Mesodermal cell (in vitro differentiated cells): ENCODE results near the gene RCBTB2.

Experiments
- H3K27ac ChIP-seq: 2 replicates; pipeline ENCODE4 v1.7.0; 2013; ENCODE audit warnings: mild to moderate bottlenecking, low read depth, low read length, moderate library complexity; ENCODE audit not compliant: severe bottlenecking
- H3K36me3 ChIP-seq: 2 replicates; pipeline ENCODE4 v1.7.1; 2013; ENCODE audit warnings: mild to moderate bottlenecking, low read length, moderate library complexity; ENCODE audit not compliant: control insufficient read depth, insufficient read depth
- H3K4me1 ChIP-seq: one replicate; pipeline ENCODE4 v1.7.1; 2013; ENCODE audit warnings: mild to moderate bottlenecking, low read length; ENCODE audit not compliant: insufficient read depth, control insufficient read depth, poor library complexity, severe bottlenecking
- H3K4me3 ChIP-seq: 2 replicates; pipeline ENCODE4 v1.7.0; 2013; ENCODE audit warnings: low read length, control low read depth, mild to moderate bottlenecking; ENCODE audit not compliant: insufficient read depth, poor library complexity, severe bottlenecking; ENCODE audit errors: extremely low read depth
- H3K9me3 ChIP-seq: 2 replicates; pipeline ENCODE4 v1.7.1; 2013; ENCODE audit warnings: mild to moderate bottlenecking, low read length, moderate library complexity; ENCODE audit not compliant: control insufficient read depth
- WGBS, 2 experiments: methylation state at CpG; one replicate each; pipeline ENCODE4 v1.1.5; 2013; ENCODE audit warnings: missing lambda C conversion rate in 2 of 2; ENCODE audit not compliant: insufficient coverage in 2 of 2; 5-methylcytosine and 5-hydroxymethylcytosine counted together

RCBTB2 gene

GRCh38 chr13:48562296-48563066, 29.6 kb upstream of the RCBTB2 start:
- Histone ChIP-seq H3K9me3 (no peaks in the 10 kb centered on the region), H3K27ac (no peak overlapping the region), H3K36me3 (no peaks in the 10 kb centered on the region), H3K4me3 (no peak overlapping the region), H3K4me1 (no peaks in the 10 kb centered on the region)
- 100% methylated on average over 1 of the region's 4 CpGs; no CpG with 5 or more reads in 1 of the 2 experiments for WGBS, 2 experiments

DNA sequence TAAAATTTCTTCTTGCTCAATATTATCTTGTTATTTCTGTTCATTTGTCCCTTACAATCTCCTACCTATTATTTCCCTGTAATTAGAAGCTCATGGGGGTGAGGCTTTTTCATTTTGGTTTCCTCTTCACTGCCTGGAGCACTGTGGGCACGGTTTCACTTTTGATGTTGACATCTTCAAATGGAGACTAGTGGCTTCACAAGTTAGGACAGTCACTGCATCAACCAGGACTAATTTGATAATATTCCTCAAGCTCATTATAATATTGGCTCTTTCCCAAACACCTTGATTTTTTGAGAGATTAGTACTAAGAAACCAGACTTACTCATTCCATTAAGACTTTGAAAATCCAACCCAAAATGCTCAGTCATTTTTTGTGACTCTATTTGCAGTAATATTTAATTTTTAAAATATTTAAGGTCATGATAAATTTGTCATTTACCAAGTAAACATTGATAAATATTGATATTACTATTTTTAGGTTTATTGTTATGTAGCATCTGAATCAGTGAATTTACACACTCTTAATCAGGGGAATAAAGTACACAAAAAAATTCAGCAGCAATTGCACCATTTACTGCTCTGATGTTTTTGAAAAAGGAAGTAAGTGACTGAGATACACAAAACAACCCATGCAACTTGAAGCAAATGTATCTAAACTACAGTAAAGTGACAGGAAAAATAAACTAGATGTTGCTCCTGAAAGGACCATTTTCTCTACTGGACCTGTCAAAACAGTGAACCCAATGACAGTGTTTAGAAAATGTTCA, 28.8 kb upstream of the RCBTB2 start:
- Histone ChIP-seq H3K4me1 (no peaks in the 10 kb centered on the region), H3K9me3 (no peaks in the 10 kb centered on the region), H3K27ac (no peak overlapping the region), H3K36me3 (no peaks in the 10 kb centered on the region), H3K4me3 (no peak overlapping the region)
- WGBS, 2 experiments = 100% methylated on average over 1 of the region's 1 CpG

DNA sequence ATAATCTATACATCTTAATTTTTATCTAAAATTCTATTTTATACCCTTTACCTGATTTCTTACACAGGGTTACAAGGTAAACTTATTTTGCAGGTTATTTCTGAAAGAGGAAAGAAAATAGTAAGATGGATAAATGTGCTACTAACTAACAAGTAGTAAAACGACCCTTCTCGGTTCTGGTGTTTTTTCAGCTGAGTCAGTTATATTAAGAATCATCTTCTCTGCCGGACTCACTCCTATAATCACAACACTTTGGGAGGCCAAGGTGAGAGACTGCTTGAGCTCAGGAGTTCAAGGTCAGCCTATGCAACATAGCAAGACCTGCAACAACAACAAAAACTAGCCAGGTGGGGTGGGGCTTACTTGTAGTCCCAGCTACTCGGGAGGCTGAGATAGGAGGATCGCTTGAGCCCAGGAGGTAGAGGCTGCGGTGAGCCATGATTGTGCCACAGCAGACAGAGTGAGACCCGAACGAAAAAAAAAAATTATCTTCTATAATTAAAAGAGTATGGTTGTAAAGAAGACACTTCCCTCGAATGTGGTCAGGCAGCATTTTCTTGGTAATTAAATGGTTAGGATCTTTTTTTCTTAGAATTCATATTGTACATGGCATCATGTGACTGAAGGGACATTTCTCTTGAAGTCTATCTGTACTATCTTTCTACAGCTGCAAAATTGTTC, 27.9 kb upstream of the RCBTB2 start:
- WGBS, 2 experiments = 96 to 100% methylated on average over 1 to 5 of the region's 9 CpGs
- H3K4me3 ChIP-seq = no peak overlapping the region

GRCh38 chr13:48559638-48560320, 26.9 kb upstream of the RCBTB2 start:
- Histone ChIP-seq H3K27ac (no peak overlapping the region), H3K9me3 (peaks cover 3% of the 10 kb centered on the region), H3K4me3 (no peak overlapping the region), H3K36me3 (no peaks in the 10 kb centered on the region), H3K4me1 (no peaks in the 10 kb centered on the region)
- 89 to 100% methylated on average over 3 to 4 of the region's 5 CpGs for WGBS, 2 experiments

More for the DNA sequence above, 27.9 kb upstream of the RCBTB2 start:
- peaks cover 2% of the 10 kb centered on the region for H3K9me3 ChIP-seq
- H3K4me1 ChIP-seq = no peaks in the 10 kb centered on the region
- no peaks in the 10 kb centered on the region for H3K36me3 ChIP-seq
- no peak overlapping the region for H3K27ac ChIP-seq

- Histone ChIP-seq H3K4me3 (no peak overlapping the region), H3K27ac (no peak overlapping the region), H3K9me3 (peaks cover 7% of the 10 kb centered on the region), H3K36me3 (no peaks in the 10 kb centered on the region), H3K4me1 (no peaks in the 10 kb centered on the region)
- WGBS, 2 experiments = no CpG with 5 or more reads among the region's 2 CpGs
These were observed 23.9 kb upstream of the RCBTB2 start for GRCh38 chr13:48556817-48557216.

GRCh38 chr13:48555441-48555840, 22.6 kb upstream of the RCBTB2 start:
- no peak overlapping the region for H3K27ac ChIP-seq
- H3K4me3 ChIP-seq = no peak overlapping the region
- no peaks in the 10 kb centered on the region for H3K36me3 ChIP-seq
- H3K4me1 ChIP-seq = no peaks in the 10 kb centered on the region
- peaks cover 17% of the 10 kb centered on the region for H3K9me3 ChIP-seq

- Histone ChIP-seq H3K4me3 (no peak overlapping the region), H3K9me3 (peaks cover 17% of the 10 kb centered on the region), H3K27ac (no peak overlapping the region), H3K4me1 (no peaks in the 10 kb centered on the region), H3K36me3 (no peaks in the 10 kb centered on the region)
- WGBS, 2 experiments = 80 to 100% methylated on average over 1 of the region's 1 CpG
These were observed 18.4 kb upstream of the RCBTB2 start for GRCh38 chr13:48551329-48551728.

GRCh38 chr13:48549658-48550057, 16.8 kb upstream of the RCBTB2 start:
- H3K4me3 ChIP-seq = no peak overlapping the region
- no CpG with 5 or more reads among the region's 1 CpG for WGBS, 2 experiments
- no peak overlapping the region for H3K27ac ChIP-seq
- H3K4me1 ChIP-seq = no peaks in the 10 kb centered on the region
- H3K9me3 ChIP-seq = peaks cover 14% of the 10 kb centered on the region
- no peaks in the 10 kb centered on the region for H3K36me3 ChIP-seq

DNA sequence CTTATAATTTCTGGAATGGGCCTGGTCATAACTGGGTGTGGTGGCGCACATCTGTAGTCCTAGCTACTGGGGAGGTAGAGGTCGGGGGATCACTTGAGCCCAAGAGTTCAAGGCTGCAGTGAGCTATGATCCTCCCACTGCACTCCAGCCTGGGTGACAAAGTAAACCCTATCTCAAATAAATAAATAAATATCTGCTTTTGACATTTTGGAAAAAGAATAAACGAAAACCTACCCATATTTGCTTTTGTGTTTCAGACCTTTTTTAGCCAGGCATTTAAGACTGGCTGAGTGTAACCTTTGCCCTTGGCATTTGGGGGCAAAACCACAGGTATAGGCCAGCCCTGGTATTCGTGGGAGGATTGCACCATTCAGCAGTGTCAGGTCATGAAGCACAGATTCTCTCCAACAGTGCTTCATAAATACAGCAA, 14.8 kb upstream of the RCBTB2 start:
- Histone ChIP-seq H3K4me1 (peaks cover under 1% of the 10 kb centered on the region), H3K36me3 (no peaks in the 10 kb centered on the region), H3K27ac (no peak overlapping the region), H3K4me3 (no peak overlapping the region), H3K9me3 (peaks cover 14% of the 10 kb centered on the region)
- 80 to 100% methylated on average over 2 of the region's 4 CpGs for WGBS, 2 experiments

DNA sequence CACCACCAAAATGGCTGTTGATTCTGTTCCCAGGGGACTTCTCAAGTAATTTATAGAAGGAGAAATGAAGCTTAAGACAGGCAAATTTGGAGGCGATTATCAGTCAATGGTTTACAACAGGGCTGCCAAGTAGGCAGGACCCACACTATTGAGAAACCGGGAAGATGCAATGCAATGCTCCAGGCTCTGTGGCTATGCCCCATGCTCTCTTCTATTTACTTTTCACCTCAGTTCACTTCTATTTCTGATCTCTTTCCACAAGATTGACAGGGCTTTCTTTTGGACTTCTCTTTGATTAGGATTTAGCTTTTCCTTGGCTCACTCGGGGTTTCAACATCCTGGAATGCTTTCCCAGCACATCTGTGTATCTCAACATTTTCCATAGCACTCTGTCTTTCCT, 12.7 kb upstream of the RCBTB2 start:
- 88 to 97% methylated on average over 3 of the region's 3 CpGs for WGBS, 2 experiments
- Histone ChIP-seq H3K27ac (no peak overlapping the region), H3K9me3 (no peaks in the 10 kb centered on the region), H3K4me3 (no peak overlapping the region), H3K4me1 (peaks cover 3% of the 10 kb centered on the region), H3K36me3 (no peaks in the 10 kb centered on the region)
